ENCODE measurements around the gene DBI. TPM values are rescaled to one million over a fixed set of nuclear protein-coding genes. Genes with fewer than 3 reads are reported as not detected.

Gene DBI
- total and polyA plus RNA-seq, 2 experiments from 2014 or later: 171 to 873 TPM

DNA sequence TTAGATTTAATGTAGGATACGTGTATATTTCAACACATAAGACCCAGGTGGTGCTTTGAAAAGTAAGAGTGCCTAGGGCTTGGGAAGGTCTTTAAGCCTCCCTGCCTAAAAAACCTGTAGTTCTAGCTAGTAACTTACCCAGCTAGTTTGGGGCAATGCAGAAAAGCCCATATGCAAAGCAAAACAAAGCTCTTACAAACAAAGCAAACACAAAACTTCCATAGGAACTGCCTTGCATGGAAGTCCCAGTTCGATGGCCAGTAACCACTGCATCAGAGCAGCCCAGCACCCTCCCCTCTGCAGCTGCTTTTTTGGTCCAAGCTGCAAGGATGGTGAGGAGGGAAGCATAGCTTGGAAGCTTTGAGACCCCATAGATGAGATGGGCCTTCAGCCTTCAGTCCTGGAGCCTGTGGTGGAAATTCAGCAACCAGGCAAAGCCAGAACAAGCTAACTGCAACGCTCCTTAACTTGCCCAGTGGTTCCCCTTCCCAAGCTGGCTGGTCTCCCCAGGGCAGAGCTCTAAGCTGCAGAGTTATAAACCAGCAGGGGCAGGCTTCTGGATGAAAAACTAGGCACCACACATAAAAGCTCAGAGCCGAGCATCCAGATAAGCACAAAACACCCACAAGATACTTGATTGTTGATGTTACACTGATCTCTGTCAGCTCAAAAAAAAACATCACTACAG lies 16.3 kb upstream of the DBI start:
- Histone ChIP-seq H3K79me2 (replicated peaks; ENCODE audit: insufficient read depth) (no peaks in the 10 kb centered on the region), H3K4me3 (no peak overlapping the region), H3K27ac (ENCODE audit: low read depth) (no peak overlapping the region), H3K9me2 (ENCODE audit: insufficient read depth) (no peaks in the 10 kb centered on the region), H2AFZ (no peak overlapping the region; the same call in 1 of the 2 replicates), H3K36me3 (ENCODE audit: insufficient read depth) (no peaks in the 10 kb centered on the region), H3K4me1 (ENCODE audit: insufficient read depth) (0 out of 2 replicates have a peak, but pooled peaks cover 4% of the 10 kb centered on the region), H3K27me3 (ENCODE audit: insufficient read depth) (no peaks in the 10 kb centered on the region), H3F3A (replicated peaks; ENCODE audit: low read depth) (no peaks in the 10 kb centered on the region), H3K4me2 (no peak overlapping the region), H4K20me1 (replicated peaks; ENCODE audit: insufficient read depth) (no peaks in the 10 kb centered on the region)
- Mint-ChIP-seq H3K36me3 (ENCODE audit: low read depth) (no peaks in the 10 kb centered on the region), H3K4me1 (peaks cover 9% of the 10 kb centered on the region; the same call in 2 of the 3 replicates), H3K27ac (no peak overlapping the region), H3K27me3 (ENCODE audit: insufficient read depth, low read depth, poor library complexity) (no peaks in the 10 kb centered on the region), H3K4me3 (no peak overlapping the region), H3K9me3 (no peaks in the 10 kb centered on the region; the same call in 2 of the 3 replicates)
- TF ChIP-seq, protein P1, sequence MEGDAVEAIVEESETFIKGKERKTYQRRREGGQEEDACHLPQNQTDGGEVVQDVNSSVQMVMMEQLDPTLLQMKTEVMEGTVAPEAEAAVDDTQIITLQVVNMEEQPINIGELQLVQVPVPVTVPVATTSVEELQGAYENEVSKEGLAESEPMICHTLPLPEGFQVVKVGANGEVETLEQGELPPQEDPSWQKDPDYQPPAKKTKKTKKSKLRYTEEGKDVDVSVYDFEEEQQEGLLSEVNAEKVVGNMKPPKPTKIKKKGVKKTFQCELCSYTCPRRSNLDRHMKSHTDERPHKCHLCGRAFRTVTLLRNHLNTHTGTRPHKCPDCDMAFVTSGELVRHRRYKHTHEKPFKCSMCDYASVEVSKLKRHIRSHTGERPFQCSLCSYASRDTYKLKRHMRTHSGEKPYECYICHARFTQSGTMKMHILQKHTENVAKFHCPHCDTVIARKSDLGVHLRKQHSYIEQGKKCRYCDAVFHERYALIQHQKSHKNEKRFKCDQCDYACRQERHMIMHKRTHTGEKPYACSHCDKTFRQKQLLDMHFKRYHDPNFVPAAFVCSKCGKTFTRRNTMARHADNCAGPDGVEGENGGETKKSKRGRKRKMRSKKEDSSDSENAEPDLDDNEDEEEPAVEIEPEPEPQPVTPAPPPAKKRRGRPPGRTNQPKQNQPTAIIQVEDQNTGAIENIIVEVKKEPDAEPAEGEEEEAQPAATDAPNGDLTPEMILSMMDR (conservative IDR thresholded peaks at IDR 0.05; ENCODE audit: low read depth in 2 of 2): peak; percentile 29 to 45
- no peak for TF ChIP-seq ETS1 (IDR thresholded peaks at IDR 0.05)
- ATAC-seq: peak; percentile 92
- peak; percentile 63 for DNase-seq (ENCODE audit: low spot score)

DNA sequence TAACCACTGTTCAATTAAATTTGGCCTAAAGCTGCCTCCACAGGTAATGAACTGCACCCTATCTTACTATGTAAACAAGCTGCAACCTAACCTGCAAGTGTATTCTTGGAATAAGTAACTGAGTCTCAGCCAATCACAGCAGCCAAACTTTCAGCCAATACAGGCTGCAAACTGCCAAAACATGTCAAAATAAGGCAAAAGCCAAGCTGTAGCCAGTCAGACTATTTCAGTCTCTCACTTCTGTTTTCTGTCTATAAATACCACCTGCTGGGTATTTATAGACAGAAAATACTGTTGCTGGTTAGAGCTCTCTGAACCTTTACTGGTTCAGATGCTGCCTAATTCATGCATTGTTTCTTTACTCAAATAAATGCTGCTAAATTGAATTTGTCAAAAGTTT lies 14.4 kb upstream of the DBI start:
- Histone ChIP-seq H4K20me1 (replicated peaks; ENCODE audit: insufficient read depth) (no peaks in the 10 kb centered on the region), H3K4me2 (no peak overlapping the region), H3K27me3 (ENCODE audit: insufficient read depth) (no peaks in the 10 kb centered on the region), H3K27ac (ENCODE audit: low read depth) (no peak overlapping the region), H3F3A (replicated peaks; ENCODE audit: low read depth) (no peaks in the 10 kb centered on the region), H3K79me2 (replicated peaks; ENCODE audit: insufficient read depth) (no peaks in the 10 kb centered on the region), H3K4me1 (ENCODE audit: insufficient read depth) (0 out of 2 replicates have a peak, but pooled peaks cover 4% of the 10 kb centered on the region), H2AFZ (no peak overlapping the region), H3K36me3 (ENCODE audit: insufficient read depth) (no peaks in the 10 kb centered on the region), H3K4me3 (no peak overlapping the region), H3K9me2 (ENCODE audit: insufficient read depth) (no peaks in the 10 kb centered on the region)
- TF ChIP-seq CREB1 (CRISPR knock-in tag; IDR thresholded peaks at IDR 0.05; ENCODE audit: low read depth) (no peak), EZH2phosphoT487 (IDR thresholded peaks at IDR 0.05; ENCODE audit: unreplicated experiment) (no peak), JUNB (IDR thresholded peaks at IDR 0.05; ENCODE audit: unreplicated experiment) (no peak)
- ATAC-seq: peak; percentile 67
- H3K9me3 Mint-ChIP-seq: no peaks in the 10 kb centered on the region; the same call in 2 of the 3 replicates
- H3K36me3 Mint-ChIP-seq (ENCODE audit: low read depth): no peaks in the 10 kb centered on the region
- no peak overlapping the region for H3K4me3 Mint-ChIP-seq
- H3K27ac Mint-ChIP-seq: no peak overlapping the region
- peak; percentile 33 for DNase-seq (ENCODE audit: low spot score)
- no peaks in the 10 kb centered on the region for H3K27me3 Mint-ChIP-seq (ENCODE audit: insufficient read depth, low read depth, poor library complexity)
- peaks cover 10% of the 10 kb centered on the region for H3K4me1 Mint-ChIP-seq

DNA sequence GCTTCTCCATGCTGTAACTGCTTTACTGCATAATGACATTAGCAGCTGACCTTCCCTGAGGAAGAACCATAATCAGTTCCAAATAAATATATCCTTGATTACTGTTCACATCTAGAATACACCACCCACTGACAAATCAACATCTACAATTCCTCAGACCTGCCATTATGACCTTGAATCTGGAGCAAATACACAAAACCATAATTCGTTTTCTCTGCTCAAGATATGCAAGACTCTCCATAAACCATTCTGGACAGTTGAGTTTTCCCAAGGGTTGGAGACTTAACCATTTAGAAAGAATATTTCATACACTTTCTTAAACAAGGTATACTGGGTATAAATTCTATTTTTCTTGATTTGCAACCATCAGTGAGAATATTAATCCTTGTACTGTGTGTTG lies 11.9 kb upstream of the DBI start:
- H3K4me2 ChIP-seq: no peak overlapping the region
- Mint-ChIP-seq H3K9me3 (no peaks in the 10 kb centered on the region; the same call in 2 of the 3 replicates), H3K4me1 (peaks cover 13% of the 10 kb centered on the region), H3K27me3 (ENCODE audit: insufficient read depth, low read depth, poor library complexity) (no peaks in the 10 kb centered on the region), H3K27ac (no peak overlapping the region), H3K4me3 (no peak overlapping the region), H3K36me3 (ENCODE audit: low read depth) (no peaks in the 10 kb centered on the region)
- 0 out of 2 replicates have a peak, but pooled peaks cover 4% of the 10 kb centered on the region for H3K4me1 ChIP-seq (ENCODE audit: insufficient read depth)
- no peak for ATAC-seq
- no peaks in the 10 kb centered on the region for H3K27me3 ChIP-seq (ENCODE audit: insufficient read depth)
- H4K20me1 ChIP-seq (replicated peaks; ENCODE audit: insufficient read depth): no peaks in the 10 kb centered on the region
- H3K9me2 ChIP-seq (ENCODE audit: insufficient read depth): no peaks in the 10 kb centered on the region
- no peak overlapping the region for H2AFZ ChIP-seq
- TF ChIP-seq ZNF114 (CRISPR knock-in tag; IDR thresholded peaks at IDR 0.05) (no peak), EZH2 (IDR thresholded peaks at IDR 0.05; ENCODE audit: low read depth, unreplicated experiment) (no peak)
- no peaks in the 10 kb centered on the region for H3K79me2 ChIP-seq (replicated peaks; ENCODE audit: insufficient read depth)
- no peak for DNase-seq (ENCODE audit: low spot score)
- no peaks in the 10 kb centered on the region for H3K36me3 ChIP-seq (ENCODE audit: insufficient read depth)
- no peaks in the 10 kb centered on the region for H3F3A ChIP-seq (replicated peaks; ENCODE audit: low read depth)
- H3K4me3 ChIP-seq: no peak overlapping the region
- no peak overlapping the region for H3K27ac ChIP-seq (ENCODE audit: low read depth)

Data from GM23338 (cell line).